Kidney glomerular epithelial cell (primary cell): ENCODE results near the gene SOCS3.

ENCODE experiments used
- DNase-seq: peaks from one replicate; lab custom pipeline; 2025; lab: John Stamatoyannopoulos, UW

Gene SOCS3

GRCh38 chr17:78359997-78360370 is at the start of gene SOCS3:
Gene SOCS3 (minus strand): TSS chr17:78360077. CDS start chr17:78359095, 982 bp downstream.
- peak; percentile 85 for DNase-seq

- no peak for DNase-seq
Observed at GRCh38 chr17:78409191-78409928, 49.5 kb upstream of the SOCS3 start.

- no peak for DNase-seq
Observed at GRCh38 chr17:78408476-78409050, 48.7 kb upstream of the SOCS3 start.

DNA sequence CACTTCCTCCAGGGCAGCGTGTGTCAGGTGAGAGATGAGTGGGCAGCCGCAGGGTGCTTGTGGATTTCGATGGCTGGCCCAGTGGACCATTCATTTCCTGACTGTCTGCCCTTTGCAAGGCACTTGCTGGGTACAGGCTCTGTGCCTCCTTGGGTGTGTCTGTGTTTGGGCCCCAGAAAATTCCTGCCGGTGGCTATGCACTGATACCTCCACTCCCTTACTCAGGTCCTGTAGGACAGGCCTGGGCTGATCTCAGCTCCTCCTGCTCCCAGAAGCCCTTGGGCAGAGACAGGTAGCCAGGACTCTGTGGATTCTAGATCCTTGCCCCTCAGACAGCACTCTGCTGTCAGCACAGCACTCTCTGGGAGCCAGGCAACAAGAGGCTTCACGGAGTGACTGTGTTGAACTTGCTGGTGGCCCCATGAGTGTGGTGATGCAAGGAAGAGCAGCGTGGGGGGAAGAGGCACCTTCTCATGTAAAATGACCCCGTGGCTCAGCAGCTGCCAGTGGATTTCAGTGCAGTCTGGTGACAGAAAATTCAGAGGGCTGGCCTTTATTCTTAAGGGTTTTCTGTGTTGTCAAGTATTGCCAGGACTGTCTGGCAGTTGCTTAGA is 47.6 kb upstream of the SOCS3 start:
- DNase-seq, result no peak

DNA sequence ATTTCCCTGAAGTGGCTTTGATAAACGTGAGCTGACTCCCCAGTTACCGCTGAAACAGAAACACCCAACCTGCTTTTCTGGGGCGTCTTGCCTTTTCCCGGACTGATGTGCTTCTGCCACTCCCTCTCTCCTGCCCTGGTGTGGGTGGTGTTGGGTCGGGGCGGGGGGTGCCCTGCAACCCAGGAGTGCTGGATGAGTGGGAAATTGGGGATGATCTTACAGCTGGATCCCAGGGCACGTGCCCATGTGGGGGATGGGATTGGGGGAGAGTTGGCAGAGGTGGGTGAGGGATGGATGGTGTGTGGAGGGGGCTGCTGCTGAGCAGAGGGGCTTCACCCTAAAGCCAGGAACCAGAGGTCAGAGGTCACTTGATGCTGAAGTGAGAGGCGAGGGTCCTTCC is 47.0 kb upstream of the SOCS3 start:
- no peak for DNase-seq

DNA sequence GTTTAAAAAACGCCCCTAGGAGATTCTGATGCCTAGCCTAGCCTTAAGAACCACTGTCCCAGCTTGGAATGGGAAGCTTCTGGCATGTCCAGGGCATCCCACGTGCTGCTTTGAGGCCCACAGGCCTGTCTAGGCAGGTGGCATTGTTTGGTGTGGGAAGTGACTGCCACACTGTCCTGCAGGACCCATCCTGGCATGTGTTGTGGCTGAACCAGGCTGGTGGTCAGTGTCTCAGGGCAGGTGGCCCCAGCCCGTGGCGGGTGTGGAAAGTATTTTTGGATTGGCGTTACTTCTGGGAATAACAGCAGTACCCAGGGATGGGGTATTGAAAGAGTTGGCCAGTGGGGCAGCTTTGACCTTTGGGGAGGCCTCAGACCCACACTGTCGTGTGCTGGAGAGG is 46.5 kb upstream of the SOCS3 start:
- DNase-seq, result no peak

- DNase-seq, result no peak
Observed at GRCh38 chr17:78403822-78404221, 43.9 kb upstream of the SOCS3 start.

DNA sequence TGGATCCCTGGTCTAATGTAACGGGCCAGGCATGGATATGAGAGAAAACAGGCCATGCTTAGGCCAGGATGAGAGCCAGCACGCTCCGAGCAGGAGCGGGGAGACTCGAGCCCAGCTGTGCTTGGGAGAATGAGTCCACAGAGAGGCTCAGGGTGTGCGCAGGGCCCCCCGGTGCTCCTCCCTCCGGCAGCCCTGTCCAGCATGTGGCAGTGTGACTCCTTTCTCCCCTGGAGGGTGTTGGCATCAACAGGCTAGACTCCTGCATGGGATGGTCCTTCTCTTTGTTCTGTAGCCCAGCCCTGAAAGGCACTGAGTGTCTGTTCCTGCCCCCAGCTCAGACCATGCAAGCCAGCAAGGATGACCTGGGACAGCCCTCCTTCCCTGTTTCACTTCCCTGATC is 42.0 kb upstream of the SOCS3 start:
- DNase-seq, result no peak

GRCh38 chr17:78401246-78401645 is 41.4 kb upstream of the SOCS3 start:
- no peak for DNase-seq

- peak; percentile 20 for DNase-seq
Observed at GRCh38 chr17:78400581-78401240, 40.8 kb upstream of the SOCS3 start.

- no peak for DNase-seq
Observed at GRCh38 chr17:78399693-78400144, 39.8 kb upstream of the SOCS3 start.

- no peak for DNase-seq
Observed at GRCh38 chr17:78399028-78399692, 39.3 kb upstream of the SOCS3 start.

DNA sequence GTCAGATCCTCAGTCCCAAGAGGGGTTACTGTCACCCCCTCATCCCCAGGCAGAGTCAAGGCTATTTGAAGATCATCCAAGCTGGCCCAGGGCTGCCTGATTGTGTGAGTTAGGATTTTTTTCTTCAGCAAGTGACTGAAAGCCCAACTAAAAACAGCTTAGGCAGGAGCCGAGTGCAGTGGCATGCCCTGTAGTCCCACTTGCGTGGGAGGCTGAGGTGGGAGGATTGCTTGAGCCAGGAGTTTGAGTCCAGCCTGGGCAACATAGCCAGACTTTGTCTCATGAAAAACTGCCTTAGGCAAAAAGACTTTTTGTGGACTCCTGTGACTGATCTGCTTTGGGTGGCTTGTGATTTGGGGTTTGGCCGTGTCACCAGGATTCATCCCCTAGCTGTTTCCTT is 38.5 kb upstream of the SOCS3 start:
- no peak for DNase-seq

DNA sequence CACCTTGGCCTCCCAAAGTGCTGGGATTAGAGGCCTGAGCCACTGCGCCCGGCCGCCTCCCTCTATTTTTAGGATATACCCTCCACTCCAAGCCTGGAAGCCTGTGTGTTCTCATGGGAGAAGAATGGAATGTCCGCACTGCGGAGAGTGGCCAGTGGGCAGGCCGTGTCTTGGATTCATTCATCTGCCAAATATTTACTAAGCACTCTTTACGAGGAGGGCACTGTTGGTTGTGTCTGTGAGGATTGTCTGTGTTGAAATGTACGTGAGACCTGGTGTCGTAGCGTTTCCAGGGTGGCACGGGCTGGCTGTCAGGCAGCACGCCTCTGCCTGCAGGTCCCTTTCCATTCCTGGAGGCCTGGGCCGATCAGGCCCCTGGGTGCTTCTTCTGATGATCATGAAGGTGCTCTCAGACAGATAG is 37.8 kb upstream of the SOCS3 start:
- no peak for DNase-seq

DNA sequence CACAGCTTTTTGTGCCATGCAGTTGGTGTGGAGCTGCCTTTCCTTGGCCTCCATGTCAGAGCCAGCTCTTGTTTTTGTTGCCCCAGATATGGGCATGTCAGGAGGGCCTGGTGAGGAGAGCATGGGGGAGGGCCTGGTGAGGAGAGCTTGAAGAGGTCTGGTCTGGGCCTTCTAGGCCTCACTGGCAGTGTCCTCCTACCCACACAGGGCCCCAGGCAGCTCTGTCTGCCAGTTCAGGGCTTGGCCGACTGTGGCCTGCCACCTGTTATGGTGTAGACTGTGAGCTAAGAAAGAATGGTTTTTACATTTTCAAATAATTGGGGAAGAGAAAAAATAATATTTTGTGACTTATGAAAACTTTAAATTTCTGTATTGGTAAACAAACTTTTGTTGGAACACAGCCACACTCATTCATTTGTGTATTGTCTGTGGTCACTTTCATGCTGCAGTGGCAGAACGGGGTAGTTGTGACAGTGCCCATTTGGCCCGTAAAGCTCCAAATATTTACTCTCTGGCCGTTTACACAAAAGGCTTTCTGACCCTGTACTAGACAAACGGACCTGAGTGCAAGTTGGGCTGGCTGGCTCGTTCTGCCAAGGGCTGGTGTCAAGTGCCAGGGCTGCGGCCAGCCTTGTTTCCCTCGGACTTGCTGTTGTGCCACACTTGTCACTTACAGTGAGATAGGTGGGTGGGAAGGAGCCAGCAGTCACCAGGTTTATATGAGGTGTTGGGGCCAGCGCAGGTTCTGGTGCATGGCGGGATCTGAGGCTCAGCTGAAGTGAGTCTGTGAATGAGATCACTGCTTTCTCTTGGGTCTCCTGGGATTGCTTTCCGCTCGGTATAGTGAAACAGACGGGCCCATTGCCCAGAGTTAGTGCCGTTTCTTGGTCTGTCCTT is 36.8 kb upstream of the SOCS3 start:
- DNase-seq, result no peak

DNA sequence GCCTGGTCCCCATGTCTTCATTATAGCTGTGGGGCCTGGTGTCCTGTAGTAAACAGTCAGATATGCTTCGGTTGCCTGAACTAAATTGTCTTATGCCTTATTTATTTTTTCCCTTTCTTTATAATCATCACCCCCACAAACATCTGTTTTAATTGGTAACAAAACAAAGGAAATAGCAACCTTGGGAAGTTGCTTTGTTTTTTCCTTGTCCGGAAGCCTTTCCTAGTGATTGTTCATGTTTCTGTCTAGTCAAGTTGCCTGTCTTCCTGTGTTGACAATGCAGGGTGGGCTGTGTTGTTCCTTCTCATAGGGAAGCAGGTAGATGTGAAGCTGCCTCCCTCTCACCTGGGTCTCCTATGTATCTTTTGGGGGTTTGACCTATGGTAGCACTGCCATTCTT is 35.3 kb upstream of the SOCS3 start:
- DNase-seq, result no peak

GRCh38 chr17:78394209-78394608 is 34.3 kb upstream of the SOCS3 start:
- no peak for DNase-seq

- no peak for DNase-seq
Observed at GRCh38 chr17:78393575-78393974, 33.7 kb upstream of the SOCS3 start.

DNA sequence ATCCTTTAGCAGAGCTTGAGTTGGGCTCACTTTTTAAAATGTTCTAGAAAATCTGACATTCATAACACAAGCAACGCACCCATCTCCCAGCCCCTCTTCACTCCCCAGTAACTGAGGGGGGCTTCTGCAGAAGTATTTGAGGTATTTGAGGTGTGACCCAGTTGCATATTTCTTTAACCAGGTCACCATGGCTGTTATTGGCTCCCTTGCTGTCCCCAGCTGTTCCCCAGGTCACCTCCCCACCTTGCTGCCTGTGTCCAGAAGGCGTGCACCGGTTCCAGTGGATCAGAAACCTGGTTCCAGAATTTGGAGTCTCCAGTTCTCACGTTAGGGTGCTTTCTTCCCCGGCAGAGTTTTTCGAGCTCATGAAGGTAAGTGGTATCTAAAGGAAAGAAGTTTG is 32.4 kb upstream of the SOCS3 start:
- no peak for DNase-seq

DNA sequence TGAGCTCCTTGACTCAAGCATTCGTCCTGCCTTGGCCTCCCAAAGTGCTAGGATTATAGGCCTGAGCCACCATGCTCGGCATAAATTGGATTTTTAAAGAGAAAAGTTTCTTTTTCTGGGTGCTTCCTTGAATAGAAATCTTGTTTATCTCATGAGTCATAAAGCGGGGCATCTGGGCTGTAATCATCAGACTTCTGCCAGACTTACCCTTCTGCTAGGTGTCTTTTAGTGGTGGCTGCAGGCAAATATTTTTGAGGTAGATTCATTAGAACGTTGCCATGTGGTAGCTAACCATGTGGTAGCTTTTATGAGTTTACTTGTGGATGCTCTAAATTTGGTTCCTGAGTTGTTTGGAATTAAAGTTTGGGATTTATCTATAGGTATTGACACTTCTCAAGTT is 32.0 kb upstream of the SOCS3 start:
- DNase-seq, result peak; percentile 65

GRCh38 chr17:78391051-78391431 is 31.2 kb upstream of the SOCS3 start:
- DNase-seq, result no peak
